HepG2 (cell line): ENCODE data around the gene KCNMA1. TPM values are rescaled to one million over a fixed set of nuclear protein-coding genes. Genes with fewer than 3 reads are reported as not detected.

Source experiments
- AHDC1 ChIP-seq: sonication (generic); formaldehyde crosslinking; IDR thresholded peaks from 2 replicates; pipeline ENCODE4 v1.5.1; 2020; ENCODE audit warnings: mild to moderate bottlenecking, missing genetic modification reagents, borderline replicate concordance
- EP300 ChIP-seq, 3 experiments: sonication (generic) in 1 of 3; formaldehyde crosslinking in 1 of 3; IDR thresholded peaks; 2 replicates each; pipeline versions ENCODE4 v1.5.1 to v1.6.1; 2011 to 2020; ENCODE audit warnings: low read depth in 2 of 3, low read length in 2 of 3, borderline replicate concordance in 1 of 3, improper control_type of control experiment in 1 of 3, mild to moderate bottlenecking in 1 of 3, missing genetic modification reagents in 1 of 3, moderate library complexity in 1 of 3
- FOXA1 ChIP-seq, 2 experiments: fragments of 450-650 bp in 1 of 2; sonication (generic) in 1 of 2; formaldehyde crosslinking in 1 of 2; IDR thresholded peaks; 2 replicates each; pipeline versions ENCODE4 v1.4.0 to v1.6.1; 2016 to 2020; ENCODE audit warnings: missing genetic modification reagents in 1 of 2
- FOXJ3 ChIP-seq: sonication (generic); formaldehyde crosslinking; IDR thresholded peaks from 2 replicates; pipeline ENCODE4 v1.4.0; 2020; ENCODE audit warnings: missing genetic modification reagents, mild to moderate bottlenecking, borderline replicate concordance
- PBX3 ChIP-seq: sonication (generic); formaldehyde crosslinking; IDR thresholded peaks from 2 replicates; pipeline ENCODE4 v1.8.1; 2023; ENCODE audit warnings: missing genetic modification reagents, inconsistent platforms, borderline replicate concordance
- TCF7 ChIP-seq: sonication (generic); IDR thresholded peaks from 2 replicates; pipeline ENCODE4 v1.6.1; 2016; ENCODE audit warnings: antibody characterized with exemption, low read depth
- ZNF232 ChIP-seq: sonication (generic); formaldehyde crosslinking; IDR thresholded peaks from 2 replicates; pipeline ENCODE4 v1.4.0; 2020; ENCODE audit warnings: missing genetic modification reagents, borderline replicate concordance
- ZNF576 ChIP-seq: sonication (generic); formaldehyde crosslinking; IDR thresholded peaks from 2 replicates; pipeline ENCODE4 v1.4.0; 2020; ENCODE audit warnings: mild to moderate bottlenecking, missing genetic modification reagents
- ZNF629 ChIP-seq: sonication (generic); formaldehyde crosslinking; conservative IDR thresholded peaks from 2 replicates; pipeline ENCODE4 v1.5.0; 2020; ENCODE audit warnings: missing genetic modification reagents
- ZNF644 ChIP-seq: IDR thresholded peaks from 2 replicates; pipeline ENCODE4 v1.6.1; 2016; ENCODE audit warnings: low read depth
- ZNF776 ChIP-seq: sonication (generic); formaldehyde crosslinking; IDR thresholded peaks from 2 replicates; pipeline ENCODE4 v1.4.0; 2020; ENCODE audit warnings: mild to moderate bottlenecking, missing genetic modification reagents
- polyA plus RNA-seq, 8 experiments: library from polyadenylated mRNA; depleted of rRNA in 3 of 8; stranded (reverse) in 7 of 8; unstranded in 1 of 8; fragments of >200 nt; fragmentation: Illumina TruSeq in 4 of 8; extraction: Trizol in 4 of 8; gene quantifications; 2 replicates each; pipeline versions ENCODE4 v1.2.1 to v1.2.3, GENCODE V29; 2011 to 2016; ENCODE audit warnings: low read depth in 4 of 8, missing spikeins in 1 of 8, mixed read lengths in 1 of 8; ENCODE audit not compliant: insufficient read depth in 1 of 8
- total RNA-seq, 5 experiments: library from RNA; depleted of rRNA; stranded (reverse); fragments of >200 nt; fragmentation: Illumina TruSeq; extraction: Trizol; gene quantifications; 2 replicates each; pipeline ENCODE4 v1.2.3, GENCODE V29; 2016; ENCODE audit warnings: low read depth in 1 of 5
- TF ChIP-seq, protein P1 (sequence below): IDR thresholded peaks from 2 replicates; pipeline ENCODE4 v1.6.1; 2012; ENCODE audit warnings: low read length, improper control_type of control experiment
- TF ChIP-seq, protein P2 (sequence below): sonication (generic); formaldehyde crosslinking; IDR thresholded peaks from 2 replicates; pipeline ENCODE4 v1.8.0; 2022; ENCODE audit warnings: mild to moderate bottlenecking, missing genetic modification reagents; ENCODE audit not compliant: insufficient replicate concordance
- TF ChIP-seq, protein P3 (sequence below): sonication (generic); formaldehyde crosslinking; IDR thresholded peaks from 2 replicates; pipeline ENCODE4 v1.9.0; 2021; ENCODE audit warnings: missing genetic modification reagents, mild to moderate bottlenecking, borderline replicate concordance

The KCNMA1 gene
- total and polyA plus RNA-seq, 2 of the 13 experiments (the other 11 are each of a cell fraction or from before 2014, with no cell fraction given) = 0.02 TPM; not detected in 1

GRCh38 chr10:77451886-77452285 lies 185.7 kb downstream of the KCNMA1 start (continued):
- TF ChIP-seq AHDC1 (CRISPR knock-in tag) (no peak), ZNF629 (CRISPR knock-in tag) (no peak), ZNF776 (CRISPR knock-in tag) (no peak), ZNF232 (CRISPR knock-in tag) (no peak), FOXA1 (IDR thresholded peaks at IDR 0.05) (no peak), FOXA1 (CRISPR knock-in tag; IDR thresholded peaks at IDR 0.05) (peak; percentile 27; the same call in 1 of the 2 replicates), PBX3 (CRISPR knock-in tag) (no peak), TCF7 (peak; percentile 43; the same call in 1 of the 2 replicates), ZNF576 (CRISPR knock-in tag) (no peak), ZNF644 (CRISPR knock-in tag) (no peak), EP300 (IDR thresholded peaks at IDR 0.05; ENCODE audit: low read depth in 2 of 2, low read length in 2 of 2) (0 out of 4 replicates have a peak, but pooled peaks of 1 of the 2 experiments have one; percentile 27), EP300 (CRISPR knock-in tag; IDR thresholded peaks at IDR 0.05; ENCODE audit: borderline replicate concordance) (no peak), FOXJ3 (CRISPR knock-in tag) (no peak)
- TF ChIP-seq, protein P1, sequence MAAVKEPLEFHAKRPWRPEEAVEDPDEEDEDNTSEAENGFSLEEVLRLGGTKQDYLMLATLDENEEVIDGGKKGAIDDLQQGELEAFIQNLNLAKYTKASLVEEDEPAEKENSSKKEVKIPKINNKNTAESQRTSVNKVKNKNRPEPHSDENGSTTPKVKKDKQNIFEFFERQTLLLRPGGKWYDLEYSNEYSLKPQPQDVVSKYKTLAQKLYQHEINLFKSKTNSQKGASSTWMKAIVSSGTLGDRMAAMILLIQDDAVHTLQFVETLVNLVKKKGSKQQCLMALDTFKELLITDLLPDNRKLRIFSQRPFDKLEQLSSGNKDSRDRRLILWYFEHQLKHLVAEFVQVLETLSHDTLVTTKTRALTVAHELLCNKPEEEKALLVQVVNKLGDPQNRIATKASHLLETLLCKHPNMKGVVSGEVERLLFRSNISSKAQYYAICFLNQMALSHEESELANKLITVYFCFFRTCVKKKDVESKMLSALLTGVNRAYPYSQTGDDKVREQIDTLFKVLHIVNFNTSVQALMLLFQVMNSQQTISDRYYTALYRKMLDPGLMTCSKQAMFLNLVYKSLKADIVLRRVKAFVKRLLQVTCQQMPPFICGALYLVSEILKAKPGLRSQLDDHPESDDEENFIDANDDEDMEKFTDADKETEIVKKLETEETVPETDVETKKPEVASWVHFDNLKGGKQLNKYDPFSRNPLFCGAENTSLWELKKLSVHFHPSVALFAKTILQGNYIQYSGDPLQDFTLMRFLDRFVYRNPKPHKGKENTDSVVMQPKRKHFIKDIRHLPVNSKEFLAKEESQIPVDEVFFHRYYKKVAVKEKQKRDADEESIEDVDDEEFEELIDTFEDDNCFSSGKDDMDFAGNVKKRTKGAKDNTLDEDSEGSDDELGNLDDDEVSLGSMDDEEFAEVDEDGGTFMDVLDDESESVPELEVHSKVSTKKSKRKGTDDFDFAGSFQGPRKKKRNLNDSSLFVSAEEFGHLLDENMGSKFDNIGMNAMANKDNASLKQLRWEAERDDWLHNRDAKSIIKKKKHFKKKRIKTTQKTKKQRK = no peak
- TF ChIP-seq, protein P2, sequence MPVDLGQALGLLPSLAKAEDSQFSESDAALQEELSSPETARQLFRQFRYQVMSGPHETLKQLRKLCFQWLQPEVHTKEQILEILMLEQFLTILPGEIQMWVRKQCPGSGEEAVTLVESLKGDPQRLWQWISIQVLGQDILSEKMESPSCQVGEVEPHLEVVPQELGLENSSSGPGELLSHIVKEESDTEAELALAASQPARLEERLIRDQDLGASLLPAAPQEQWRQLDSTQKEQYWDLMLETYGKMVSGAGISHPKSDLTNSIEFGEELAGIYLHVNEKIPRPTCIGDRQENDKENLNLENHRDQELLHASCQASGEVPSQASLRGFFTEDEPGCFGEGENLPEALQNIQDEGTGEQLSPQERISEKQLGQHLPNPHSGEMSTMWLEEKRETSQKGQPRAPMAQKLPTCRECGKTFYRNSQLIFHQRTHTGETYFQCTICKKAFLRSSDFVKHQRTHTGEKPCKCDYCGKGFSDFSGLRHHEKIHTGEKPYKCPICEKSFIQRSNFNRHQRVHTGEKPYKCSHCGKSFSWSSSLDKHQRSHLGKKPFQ (CRISPR knock-in tag) = no peak
- TF ChIP-seq, protein P3, sequence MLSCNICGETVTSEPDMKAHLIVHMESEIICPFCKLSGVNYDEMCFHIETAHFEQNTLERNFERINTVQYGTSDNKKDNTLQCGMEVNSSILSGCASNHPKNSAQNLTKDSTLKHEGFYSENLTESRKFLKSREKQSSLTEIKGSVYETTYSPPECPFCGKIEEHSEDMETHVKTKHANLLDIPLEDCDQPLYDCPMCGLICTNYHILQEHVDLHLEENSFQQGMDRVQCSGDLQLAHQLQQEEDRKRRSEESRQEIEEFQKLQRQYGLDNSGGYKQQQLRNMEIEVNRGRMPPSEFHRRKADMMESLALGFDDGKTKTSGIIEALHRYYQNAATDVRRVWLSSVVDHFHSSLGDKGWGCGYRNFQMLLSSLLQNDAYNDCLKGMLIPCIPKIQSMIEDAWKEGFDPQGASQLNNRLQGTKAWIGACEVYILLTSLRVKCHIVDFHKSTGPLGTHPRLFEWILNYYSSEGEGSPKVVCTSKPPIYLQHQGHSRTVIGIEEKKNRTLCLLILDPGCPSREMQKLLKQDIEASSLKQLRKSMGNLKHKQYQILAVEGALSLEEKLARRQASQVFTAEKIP (CRISPR knock-in tag) = no peak
